ENCODE results near the gene CCDC154.

DNA sequence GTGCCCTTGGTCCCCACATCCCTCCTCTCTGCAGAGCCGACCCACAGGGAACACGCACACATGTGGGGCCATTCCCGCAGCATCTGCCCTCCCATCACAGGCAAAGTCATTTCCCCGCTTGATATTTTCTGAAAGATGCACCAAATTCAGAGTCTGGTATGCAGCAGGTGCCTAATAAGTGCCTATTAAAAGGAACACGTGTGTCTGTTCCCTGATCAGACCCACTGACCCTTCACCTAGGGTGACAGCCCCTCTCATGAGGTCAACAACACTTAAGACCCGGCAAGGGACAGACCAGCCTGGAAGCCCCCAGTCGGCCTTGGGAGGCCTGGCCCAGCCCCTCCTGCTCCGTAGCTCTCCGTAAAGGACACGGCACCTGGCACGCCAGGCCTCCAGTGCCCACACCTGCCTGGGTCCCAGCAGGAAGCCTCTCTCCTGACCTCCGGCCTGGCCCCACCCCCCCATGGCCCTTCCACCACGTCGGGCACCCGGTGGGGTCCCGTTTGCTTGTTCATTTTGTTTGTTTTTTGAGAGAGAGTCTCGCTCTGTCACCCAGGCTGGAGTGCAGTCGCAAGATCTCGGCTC, 49.9 kb downstream of the CCDC154 start:
- no peak for TF ChIP-seq EZH2 (IDR thresholded peaks at IDR 0.05; ENCODE audit: low read length)
- TF ChIP-seq CTCF (optimal IDR thresholded peaks at IDR 0.05 in 1 of 3, IDR thresholded peaks at IDR 0.05 in 1 of 3, conservative IDR thresholded peaks at IDR 0.05 in 1 of 3; ENCODE audit: extremely low read depth in 1 of 3, insufficient read depth in 2 of 3, low read length in 3 of 3) = no peak
